ENCODE data around the gene HSD17B1.

Gene HSD17B1

DNA sequence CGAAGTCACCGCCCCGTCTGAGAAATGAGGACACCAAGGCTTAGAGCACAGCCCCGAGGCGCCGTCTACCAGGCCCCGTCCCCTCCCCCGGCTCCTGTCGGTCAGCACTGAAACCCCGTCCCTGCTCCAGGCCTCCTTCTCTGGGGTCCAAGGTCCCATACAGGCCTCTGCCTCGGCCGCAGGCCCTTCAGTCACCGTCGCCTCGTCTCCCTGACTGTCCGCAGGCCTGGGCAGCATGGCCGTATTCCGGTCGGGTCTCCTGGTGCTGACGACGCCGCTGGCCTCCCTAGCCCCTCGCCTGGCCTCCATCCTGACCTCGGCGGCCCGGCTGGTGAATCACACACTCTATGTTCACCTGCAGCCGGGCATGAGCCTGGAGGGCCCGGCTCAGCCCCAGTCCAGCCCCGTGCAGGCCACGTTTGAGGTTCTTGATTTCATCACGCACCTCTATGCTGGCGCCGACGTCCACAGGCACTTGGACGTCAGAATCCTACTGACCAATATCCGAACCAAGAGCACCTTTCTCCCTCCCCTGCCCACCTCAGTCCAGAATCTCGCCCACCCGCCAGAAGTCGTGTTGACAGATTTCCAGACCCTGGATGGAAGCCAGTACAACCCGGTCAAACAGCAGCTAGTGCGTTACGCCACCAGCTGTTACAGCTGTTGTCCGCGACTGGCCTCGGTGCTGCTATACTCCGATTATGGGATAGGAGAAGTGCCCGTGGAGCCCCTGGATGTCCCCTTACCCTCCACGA, 9.8 kb downstream of the HSD17B1 start:
- TF ChIP-seq POLR2AphosphoS5 (IDR thresholded peaks at IDR 0.05; ENCODE audit: low read depth, low read length) (no peak), SIN3A (IDR thresholded peaks at IDR 0.05; ENCODE audit: borderline replicate concordance, insufficient read depth, low read length) (no peak), TAF1 (IDR thresholded peaks at IDR 0.05; ENCODE audit: borderline replicate concordance, insufficient read depth, low read length) (no peak), FOXP2 (optimal IDR thresholded peaks at IDR 0.05; ENCODE audit: borderline replicate concordance, extremely low read depth, extremely low read length, insufficient read depth) (no peak)
- TF ChIP-seq, protein P1, sequence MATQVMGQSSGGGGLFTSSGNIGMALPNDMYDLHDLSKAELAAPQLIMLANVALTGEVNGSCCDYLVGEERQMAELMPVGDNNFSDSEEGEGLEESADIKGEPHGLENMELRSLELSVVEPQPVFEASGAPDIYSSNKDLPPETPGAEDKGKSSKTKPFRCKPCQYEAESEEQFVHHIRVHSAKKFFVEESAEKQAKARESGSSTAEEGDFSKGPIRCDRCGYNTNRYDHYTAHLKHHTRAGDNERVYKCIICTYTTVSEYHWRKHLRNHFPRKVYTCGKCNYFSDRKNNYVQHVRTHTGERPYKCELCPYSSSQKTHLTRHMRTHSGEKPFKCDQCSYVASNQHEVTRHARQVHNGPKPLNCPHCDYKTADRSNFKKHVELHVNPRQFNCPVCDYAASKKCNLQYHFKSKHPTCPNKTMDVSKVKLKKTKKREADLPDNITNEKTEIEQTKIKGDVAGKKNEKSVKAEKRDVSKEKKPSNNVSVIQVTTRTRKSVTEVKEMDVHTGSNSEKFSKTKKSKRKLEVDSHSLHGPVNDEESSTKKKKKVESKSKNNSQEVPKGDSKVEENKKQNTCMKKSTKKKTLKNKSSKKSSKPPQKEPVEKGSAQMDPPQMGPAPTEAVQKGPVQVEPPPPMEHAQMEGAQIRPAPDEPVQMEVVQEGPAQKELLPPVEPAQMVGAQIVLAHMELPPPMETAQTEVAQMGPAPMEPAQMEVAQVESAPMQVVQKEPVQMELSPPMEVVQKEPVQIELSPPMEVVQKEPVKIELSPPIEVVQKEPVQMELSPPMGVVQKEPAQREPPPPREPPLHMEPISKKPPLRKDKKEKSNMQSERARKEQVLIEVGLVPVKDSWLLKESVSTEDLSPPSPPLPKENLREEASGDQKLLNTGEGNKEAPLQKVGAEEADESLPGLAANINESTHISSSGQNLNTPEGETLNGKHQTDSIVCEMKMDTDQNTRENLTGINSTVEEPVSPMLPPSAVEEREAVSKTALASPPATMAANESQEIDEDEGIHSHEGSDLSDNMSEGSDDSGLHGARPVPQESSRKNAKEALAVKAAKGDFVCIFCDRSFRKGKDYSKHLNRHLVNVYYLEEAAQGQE (IDR thresholded peaks at IDR 0.05; ENCODE audit: insufficient read depth in 1 of 2, low read depth in 2 of 2, low read length in 2 of 2) = no peak

DNA sequence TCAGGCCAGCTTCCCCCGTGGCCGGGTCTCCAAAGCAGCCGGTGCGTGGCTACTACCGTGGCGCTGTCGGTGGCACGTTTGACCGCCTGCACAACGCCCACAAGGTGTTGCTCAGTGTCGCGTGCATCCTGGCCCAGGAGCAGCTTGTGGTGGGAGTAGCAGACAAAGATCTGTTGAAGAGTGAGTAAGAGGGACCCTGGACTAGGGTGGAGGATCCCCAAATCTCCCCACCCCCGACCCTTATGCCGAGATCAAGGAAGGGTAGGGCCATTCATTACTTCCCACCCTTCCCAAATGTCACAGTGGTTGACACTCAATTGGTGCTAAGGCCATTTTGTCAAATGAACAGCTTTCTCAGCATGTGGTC, 10.4 kb downstream of the HSD17B1 start:
- no peak for TF ChIP-seq SIN3A (IDR thresholded peaks at IDR 0.05; ENCODE audit: borderline replicate concordance, insufficient read depth, low read length)
- TF ChIP-seq FOXP2 (optimal IDR thresholded peaks at IDR 0.05; ENCODE audit: borderline replicate concordance, extremely low read depth, extremely low read length, insufficient read depth) = no peak
- TF ChIP-seq, protein P1 (IDR thresholded peaks at IDR 0.05; ENCODE audit: insufficient read depth in 1 of 2, low read depth in 2 of 2, low read length in 2 of 2) = no peak
- TF ChIP-seq TAF1 (IDR thresholded peaks at IDR 0.05; ENCODE audit: borderline replicate concordance, insufficient read depth, low read length) = no peak
- TF ChIP-seq POLR2AphosphoS5 (IDR thresholded peaks at IDR 0.05; ENCODE audit: low read depth, low read length) = no peak

DNA sequence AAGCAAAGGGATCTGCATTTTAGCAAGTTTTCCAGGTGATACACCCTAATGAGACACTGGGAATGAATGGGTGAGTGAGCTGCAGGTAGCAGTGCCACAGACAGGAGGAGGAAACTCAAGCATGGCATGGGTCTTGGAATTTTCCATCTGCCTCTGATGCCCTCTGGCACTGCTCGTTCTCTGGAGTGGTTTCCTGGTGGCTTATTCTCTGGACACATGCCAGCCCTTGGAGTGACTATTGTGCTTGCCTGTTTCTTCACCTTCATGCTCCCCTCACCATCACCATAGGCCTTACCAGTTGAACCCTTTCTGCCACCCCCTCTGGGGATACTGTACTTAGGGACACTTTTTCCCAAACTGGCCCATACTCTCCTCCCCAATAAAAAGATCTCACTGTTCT, 10.8 kb downstream of the HSD17B1 start:
- TF ChIP-seq SIN3A (IDR thresholded peaks at IDR 0.05; ENCODE audit: borderline replicate concordance, insufficient read depth, low read length) (no peak), TAF1 (IDR thresholded peaks at IDR 0.05; ENCODE audit: borderline replicate concordance, insufficient read depth, low read length) (no peak), FOXP2 (optimal IDR thresholded peaks at IDR 0.05; ENCODE audit: borderline replicate concordance, extremely low read depth, extremely low read length, insufficient read depth) (no peak), POLR2AphosphoS5 (IDR thresholded peaks at IDR 0.05; ENCODE audit: low read depth, low read length) (no peak)
- TF ChIP-seq, protein P1 (IDR thresholded peaks at IDR 0.05; ENCODE audit: insufficient read depth in 1 of 2, low read depth in 2 of 2, low read length in 2 of 2) = no peak

- TF ChIP-seq, protein P1 (IDR thresholded peaks at IDR 0.05; ENCODE audit: insufficient read depth in 1 of 2, low read depth in 2 of 2, low read length in 2 of 2) = no peak
- no peak for TF ChIP-seq TAF1 (IDR thresholded peaks at IDR 0.05; ENCODE audit: borderline replicate concordance, insufficient read depth, low read length)
- no peak for TF ChIP-seq SIN3A (IDR thresholded peaks at IDR 0.05; ENCODE audit: borderline replicate concordance, insufficient read depth, low read length)
- no peak for TF ChIP-seq FOXP2 (optimal IDR thresholded peaks at IDR 0.05; ENCODE audit: borderline replicate concordance, extremely low read depth, extremely low read length, insufficient read depth)
- TF ChIP-seq POLR2AphosphoS5 (IDR thresholded peaks at IDR 0.05; ENCODE audit: low read depth, low read length) = no peak
Observed at GRCh38 chr17:42563950-42564349, 11.2 kb downstream of the HSD17B1 start.

Measured in PFSK-1 (cell line).